Esophagus squamous epithelium (tissue), 5 donors: Measurements from ENCODE around the gene OCA2. TPM values are rescaled to one million over a fixed set of nuclear protein-coding genes. Genes with fewer than 3 reads are reported as not detected.

Source experiments
- DNase-seq: peaks from one replicate; lab custom pipeline; 2025; lab: John Stamatoyannopoulos, UW
- H3K27ac ChIP-seq, 4 donors: fragments of 200-600 bp; sonication (generic); one replicate each; pipeline ENCODE4 v1.5.1; 2016 to 2019; ENCODE audit warnings: mild to moderate bottlenecking in 1 of 4
- H3K27me3 ChIP-seq, 4 donors: fragments of 200-600 bp; sonication (generic); 1 replicate in 3 of 4; 2 replicates in 1 of 4; pipeline versions ENCODE4 v1.5.1 to v1.6.0; 2017 to 2021; ENCODE audit warnings: antibody characterized with exemption in 1 of 4
- H3K36me3 ChIP-seq, 3 donors: fragments of 200-600 bp; sonication (generic); one replicate each; pipeline ENCODE4 v1.5.1; 2016 to 2019
- H3K4me1 ChIP-seq, 3 donors: fragments of 200-600 bp; sonication (generic); one replicate each; pipeline ENCODE4 v1.5.1; 2017 to 2019
- H3K4me3 ChIP-seq, 4 donors: fragments of 200-600 bp; sonication (generic); 1 replicate in 3 of 4; 2 replicates in 1 of 4; pipeline ENCODE4 v1.5.1; 2016 to 2019; ENCODE audit warnings: mild to moderate bottlenecking in 2 of 4, moderate library complexity in 1 of 4
- H3K9me3 ChIP-seq, 3 donors: fragments of 200-600 bp; sonication (generic); one replicate each; pipeline ENCODE4 v1.5.1; 2016 to 2019
- CTCF ChIP-seq, 6 experiments: fragments of 450-650 bp in 4 of 6; fragments of 200-600 bp in 2 of 6; sonication (generic) in 2 of 6; IDR thresholded peaks; one replicate each; pipeline ENCODE4 v1.5.1; 2016 to 2019; ENCODE audit warnings: antibody characterized with exemption in 6 of 6, mild to moderate bottlenecking in 4 of 6, moderate library complexity in 4 of 6
- POLR2A ChIP-seq, 4 donors: fragments of 450-650 bp; IDR thresholded peaks; one replicate each; pipeline ENCODE4 v1.6.1; 2017; ENCODE audit warnings: antibody characterized with exemption in 4 of 4, mild to moderate bottlenecking in 4 of 4, moderate library complexity in 3 of 4
- WGBS, 2 donors: methylation state at CpG; one replicate each; pipeline ENCODE4 v1.1.5; 2018; 5-methylcytosine and 5-hydroxymethylcytosine counted together
- intact Hi-C: fragments of 100-400 bp; cut with DNase I; formaldehyde crosslinking; loops from one replicate; pipeline ENCODE4 v1.15.0; 2022
- total RNA-seq, 4 donors: library from RNA; depleted of rRNA; stranded (reverse); fragments of >200 nt; gene quantifications; one replicate each; pipeline ENCODE4 v1.1.0, GENCODE V29; 2016
- donor health status: DM: yes; HTN: yes; CAD: no.

OCA2 gene
- total RNA-seq, 4 donors from 2014 or later = 1.7 to 5.5 (median 4.6) TPM

- intact Hi-C loops = no loop called here
- WGBS, 2 donors = 66% methylated on average over 7 of the region's 10 CpGs; no CpG with 5 or more reads in 1 of the 2 donors
- DNase-seq = no peak
These were observed 81.6 kb downstream of the OCA2 start for GRCh38 chr15:28017423-28017924.

GRCh38 chr15:28015855-28016254, 83.3 kb downstream of the OCA2 start:
- no peak for DNase-seq

More at GRCh38 chr15:28017423-28017924, 81.6 kb downstream of the OCA2 start:
- H3K4me1 ChIP-seq = peaks cover 0 to 12% (median 0%) of the 10 kb centered on the region in 3 donors
- no peak overlapping the region for H3K4me3 ChIP-seq
- H3K9me3 ChIP-seq = no peaks in the 10 kb centered on the region
- H3K27me3 ChIP-seq = no peaks in the 10 kb centered on the region
- H3K36me3 ChIP-seq = no peaks in the 10 kb centered on the region
- no peak for TF ChIP-seq POLR2A (IDR thresholded peaks at IDR 0.05)
- peak in 1 of 6 experiments; percentile 59 for TF ChIP-seq CTCF (IDR thresholded peaks at IDR 0.05)
- no peak overlapping the region for H3K27ac ChIP-seq

GRCh38 chr15:28014623-28015200, 84.4 kb downstream of the OCA2 start:
- no peaks in the 10 kb centered on the region for H3K4me1 ChIP-seq
- H3K36me3 ChIP-seq = no peaks in the 10 kb centered on the region
- H3K4me3 ChIP-seq = no peak overlapping the region
- intact Hi-C loops = no loop called here
- no peaks in the 10 kb centered on the region for H3K27me3 ChIP-seq
- TF ChIP-seq CTCF (IDR thresholded peaks at IDR 0.05) (no peak), POLR2A (IDR thresholded peaks at IDR 0.05) (no peak)
- no peak overlapping the region for H3K27ac ChIP-seq
- DNase-seq = no peak
- WGBS, 2 donors = 64 to 97% methylated on average over 6 to 23 of the region's 23 CpGs
- H3K9me3 ChIP-seq = peaks cover 0 to 5% (median 0%) of the 10 kb centered on the region in 3 donors

More at GRCh38 chr15:28015855-28016254, 83.3 kb downstream of the OCA2 start:
- no peaks in the 10 kb centered on the region for H3K36me3 ChIP-seq
- peaks cover 0 to under 1% (median 0%) of the 10 kb centered on the region in 3 donors for H3K4me1 ChIP-seq
- WGBS, 2 donors = 91 to 92% methylated on average over 9 to 10 of the region's 10 CpGs
- H3K27ac ChIP-seq = no peak overlapping the region
- no peak overlapping the region for H3K4me3 ChIP-seq
- intact Hi-C loops = no loop called here
- no peaks in the 10 kb centered on the region for H3K9me3 ChIP-seq
- TF ChIP-seq POLR2A (IDR thresholded peaks at IDR 0.05) (no peak), CTCF (IDR thresholded peaks at IDR 0.05) (no peak)
- no peaks in the 10 kb centered on the region for H3K27me3 ChIP-seq

- no peak overlapping the region for H3K27ac ChIP-seq
- no peak overlapping the region for H3K4me3 ChIP-seq
- no peaks in the 10 kb centered on the region for H3K36me3 ChIP-seq
- peaks cover 0 to 12% (median 5%) of the 10 kb centered on the region in 3 donors for H3K9me3 ChIP-seq
- H3K27me3 ChIP-seq = no peaks in the 10 kb centered on the region
- no peak for TF ChIP-seq POLR2A (IDR thresholded peaks at IDR 0.05)
- no peak for TF ChIP-seq CTCF (IDR thresholded peaks at IDR 0.05)
- H3K4me1 ChIP-seq = no peaks in the 10 kb centered on the region
- WGBS, 2 donors = 74 to 80% methylated on average over 5 to 6 of the region's 9 CpGs
- intact Hi-C loops = no loop called here
- DNase-seq = no peak
These were observed 85.1 kb downstream of the OCA2 start for GRCh38 chr15:28013976-28014375.

GRCh38 chr15:28013480-28013879, 85.6 kb downstream of the OCA2 start:
- no peak for DNase-seq
- intact Hi-C loops = no loop called here
- Histone ChIP-seq H3K9me3 (peaks cover 0 to 17% (median 10%) of the 10 kb centered on the region in 3 donors), H3K27me3 (no peaks in the 10 kb centered on the region), H3K4me3 (no peak overlapping the region), H3K4me1 (no peaks in the 10 kb centered on the region), H3K27ac (no peak overlapping the region), H3K36me3 (no peaks in the 10 kb centered on the region)
- WGBS, 2 donors = 86 to 93% methylated on average over 2 to 4 of the region's 7 CpGs
- TF ChIP-seq CTCF (IDR thresholded peaks at IDR 0.05) = no peak
- no peak for TF ChIP-seq POLR2A (IDR thresholded peaks at IDR 0.05)
